Measurements from ENCODE around the gene SCAPER.

- no peak for TF ChIP-seq CTCF (IDR thresholded peaks at IDR 0.05)
- no peak for TF ChIP-seq POLR2A (IDR thresholded peaks at IDR 0.05)
These were observed 257.5 kb downstream of the SCAPER start for GRCh38 chr15:76647612-76648011.

All from breast epithelium (tissue), 3 donors.